Gastroesophageal sphincter (tissue), 3 donors: Measurements from ENCODE around the gene BLOC1S6.

Experiments
- EP300 ChIP-seq: sonication (generic); formaldehyde crosslinking; IDR thresholded peaks from one replicate; pipeline ENCODE4 v1.6.1; 2017; ENCODE audit warnings: antibody characterized with exemption, mild to moderate bottlenecking
- POLR2A ChIP-seq, 2 donors: fragments of 450-650 bp; IDR thresholded peaks; one replicate each; pipeline ENCODE4 v1.6.1; 2017; ENCODE audit warnings: antibody characterized with exemption in 2 of 2, mild to moderate bottlenecking in 2 of 2, moderate library complexity in 1 of 2
- TF ChIP-seq, protein P1 (sequence below), 4 experiments: fragments of 200-600 bp in 2 of 4; fragments of 450-650 bp in 2 of 4; sonication (generic) in 1 of 4; IDR thresholded peaks; one replicate each; pipeline ENCODE4 v1.5.1; 2017 to 2019; ENCODE audit warnings: antibody characterized with exemption in 4 of 4, mild to moderate bottlenecking in 2 of 4, moderate library complexity in 2 of 4

DNA sequence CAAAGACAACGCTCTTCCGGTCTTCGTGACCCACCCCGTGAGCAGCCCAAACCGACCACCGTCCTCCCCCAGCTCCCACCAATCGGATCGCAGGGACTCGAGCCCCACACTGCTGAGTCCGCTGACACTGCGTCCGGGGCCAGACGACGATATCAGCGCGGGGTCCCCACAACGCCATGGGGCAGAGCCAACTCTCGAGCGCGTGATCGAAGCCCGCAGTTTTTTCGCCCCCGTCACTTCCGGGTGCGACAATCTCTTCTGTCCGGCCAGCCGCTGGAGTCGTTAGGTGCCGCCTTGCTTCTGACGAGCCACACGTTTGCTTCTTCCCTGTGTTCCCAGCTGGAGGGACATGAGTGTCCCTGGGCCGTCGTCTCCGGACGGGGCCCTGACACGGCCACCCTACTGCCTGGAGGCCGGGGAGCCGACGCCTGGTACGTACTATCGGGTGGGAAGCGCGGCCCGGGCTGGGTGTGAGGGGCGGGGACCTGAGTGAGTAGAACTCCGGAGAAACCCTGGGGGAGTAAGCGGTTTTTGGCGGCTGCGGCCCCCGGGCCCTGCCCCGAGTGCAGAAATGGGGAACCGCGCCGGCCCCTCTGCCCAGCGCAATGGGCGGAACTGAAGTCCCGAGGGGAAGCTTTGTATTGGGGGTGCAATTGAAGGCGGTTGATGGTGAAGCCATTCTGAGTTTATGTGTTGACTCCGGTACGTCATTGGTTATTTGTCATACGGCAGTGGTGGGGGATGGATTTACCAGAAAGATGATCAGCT is at the start of gene BLOC1S6:
- TF ChIP-seq, protein P1, sequence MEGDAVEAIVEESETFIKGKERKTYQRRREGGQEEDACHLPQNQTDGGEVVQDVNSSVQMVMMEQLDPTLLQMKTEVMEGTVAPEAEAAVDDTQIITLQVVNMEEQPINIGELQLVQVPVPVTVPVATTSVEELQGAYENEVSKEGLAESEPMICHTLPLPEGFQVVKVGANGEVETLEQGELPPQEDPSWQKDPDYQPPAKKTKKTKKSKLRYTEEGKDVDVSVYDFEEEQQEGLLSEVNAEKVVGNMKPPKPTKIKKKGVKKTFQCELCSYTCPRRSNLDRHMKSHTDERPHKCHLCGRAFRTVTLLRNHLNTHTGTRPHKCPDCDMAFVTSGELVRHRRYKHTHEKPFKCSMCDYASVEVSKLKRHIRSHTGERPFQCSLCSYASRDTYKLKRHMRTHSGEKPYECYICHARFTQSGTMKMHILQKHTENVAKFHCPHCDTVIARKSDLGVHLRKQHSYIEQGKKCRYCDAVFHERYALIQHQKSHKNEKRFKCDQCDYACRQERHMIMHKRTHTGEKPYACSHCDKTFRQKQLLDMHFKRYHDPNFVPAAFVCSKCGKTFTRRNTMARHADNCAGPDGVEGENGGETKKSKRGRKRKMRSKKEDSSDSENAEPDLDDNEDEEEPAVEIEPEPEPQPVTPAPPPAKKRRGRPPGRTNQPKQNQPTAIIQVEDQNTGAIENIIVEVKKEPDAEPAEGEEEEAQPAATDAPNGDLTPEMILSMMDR (IDR thresholded peaks at IDR 0.05): no peak
- TF ChIP-seq EP300 (no peak), POLR2A (IDR thresholded peaks at IDR 0.05) (peak; percentile 61 to 67)
